Measurements from ENCODE around the gene AP1G2. TPM values are rescaled to one million over a fixed set of nuclear protein-coding genes. Genes with fewer than 3 reads are reported as not detected.

The AP1G2 gene
- total RNA-seq, 4 donors from 2014 or later, result 71.6 to 128 (median 114) TPM

DNA sequence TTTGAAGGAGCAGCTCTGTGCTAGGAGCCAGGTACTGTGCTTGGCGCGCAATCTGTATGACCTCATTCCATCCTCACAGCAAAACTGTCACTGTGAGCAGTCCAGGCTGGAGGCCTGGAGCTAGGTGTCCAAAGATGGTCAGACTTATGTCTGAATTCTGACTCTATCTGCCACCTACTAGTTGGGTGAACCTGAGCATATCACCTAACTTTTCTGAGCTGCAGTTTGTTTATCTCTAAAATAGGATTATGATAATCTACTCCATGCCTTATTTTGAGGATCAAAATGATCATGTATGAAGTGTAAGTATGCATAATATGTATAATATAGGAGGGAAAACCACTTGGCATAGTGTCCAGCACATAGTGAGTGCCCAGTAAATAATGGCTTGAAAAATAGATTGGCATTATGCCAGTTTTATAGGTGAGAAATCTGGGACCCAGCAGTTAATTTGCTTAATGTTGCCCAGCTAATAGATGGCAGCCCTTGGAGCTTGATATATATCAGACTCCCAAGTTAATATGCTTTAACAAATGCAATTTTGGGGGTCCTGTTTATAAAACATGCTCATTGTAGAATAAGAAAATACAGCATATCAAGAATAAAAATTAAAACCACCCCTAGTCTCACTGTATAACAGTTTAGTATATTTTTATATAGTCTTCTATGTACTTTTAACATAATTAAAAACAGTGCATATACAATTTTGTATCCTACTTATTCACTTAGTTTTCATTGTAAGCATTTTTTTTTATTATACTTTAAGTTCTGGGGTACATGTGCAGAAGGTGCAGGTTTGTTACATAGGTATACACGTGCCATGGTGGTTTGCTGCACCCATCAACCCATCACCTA is 15.5 kb upstream of the AP1G2 start:
- intact Hi-C loops (cut with DNase I), result no loop called here

DNA sequence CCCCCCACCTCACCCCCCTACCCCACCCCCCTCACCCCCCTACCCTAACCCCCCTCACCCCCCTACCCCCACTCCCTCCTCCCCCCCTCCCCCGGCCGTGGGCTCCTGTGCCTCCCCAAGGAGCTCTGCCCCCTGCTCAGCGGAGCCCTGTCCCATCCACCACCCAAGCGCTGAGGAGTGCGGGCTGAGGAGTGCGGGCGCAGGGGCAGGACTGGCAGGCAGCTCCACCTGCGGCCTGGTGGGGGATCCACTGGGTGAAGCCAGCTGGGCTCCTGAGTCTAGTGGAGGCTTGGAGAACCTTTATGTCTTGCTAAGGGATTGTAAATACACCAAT is 13.3 kb upstream of the AP1G2 start:
- Histone ChIP-seq H3K9me3 (no peaks in the 10 kb centered on the region), H3K4me3 (replicated peaks in 1 of 3) (no peak overlapping the region), H3K36me3 (no peaks in the 10 kb centered on the region), H3K27ac (no peak overlapping the region), H3K27me3 (peaks cover 17% of the 10 kb centered on the region), H3K4me1 (peaks cover 6 to 18% of the 10 kb centered on the region in 2 donors)
- DNase-seq, result no peak
- WGBS, 2 donors, result 67% methylated on average over 1 of the region's 8 CpGs; no CpG with 5 or more reads in 1 of the 2 donors
- intact Hi-C loops (cut with DNase I), result no loop called here
- TF ChIP-seq POLR2A (IDR thresholded peaks at IDR 0.05), result no peak
- TF ChIP-seq, protein P1, sequence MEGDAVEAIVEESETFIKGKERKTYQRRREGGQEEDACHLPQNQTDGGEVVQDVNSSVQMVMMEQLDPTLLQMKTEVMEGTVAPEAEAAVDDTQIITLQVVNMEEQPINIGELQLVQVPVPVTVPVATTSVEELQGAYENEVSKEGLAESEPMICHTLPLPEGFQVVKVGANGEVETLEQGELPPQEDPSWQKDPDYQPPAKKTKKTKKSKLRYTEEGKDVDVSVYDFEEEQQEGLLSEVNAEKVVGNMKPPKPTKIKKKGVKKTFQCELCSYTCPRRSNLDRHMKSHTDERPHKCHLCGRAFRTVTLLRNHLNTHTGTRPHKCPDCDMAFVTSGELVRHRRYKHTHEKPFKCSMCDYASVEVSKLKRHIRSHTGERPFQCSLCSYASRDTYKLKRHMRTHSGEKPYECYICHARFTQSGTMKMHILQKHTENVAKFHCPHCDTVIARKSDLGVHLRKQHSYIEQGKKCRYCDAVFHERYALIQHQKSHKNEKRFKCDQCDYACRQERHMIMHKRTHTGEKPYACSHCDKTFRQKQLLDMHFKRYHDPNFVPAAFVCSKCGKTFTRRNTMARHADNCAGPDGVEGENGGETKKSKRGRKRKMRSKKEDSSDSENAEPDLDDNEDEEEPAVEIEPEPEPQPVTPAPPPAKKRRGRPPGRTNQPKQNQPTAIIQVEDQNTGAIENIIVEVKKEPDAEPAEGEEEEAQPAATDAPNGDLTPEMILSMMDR (IDR thresholded peaks at IDR 0.05), result no peak

More for the DNA sequence above, 15.5 kb upstream of the AP1G2 start:
- no peaks in the 10 kb centered on the region for H3K36me3 ChIP-seq
- H3K27ac ChIP-seq, result no peak overlapping the region
- no peak overlapping the region for H3K4me3 ChIP-seq (replicated peaks in 1 of 3)
- no peaks in the 10 kb centered on the region for H3K27me3 ChIP-seq
- DNase-seq, result no peak
- TF ChIP-seq POLR2A (IDR thresholded peaks at IDR 0.05), result no peak
- TF ChIP-seq, protein P1 (IDR thresholded peaks at IDR 0.05), result no peak
- WGBS, 2 donors, result 83 to 84% methylated on average over 3 of the region's 3 CpGs
- H3K4me1 ChIP-seq, result no peaks in the 10 kb centered on the region
- H3K9me3 ChIP-seq, result no peaks in the 10 kb centered on the region

DNA sequence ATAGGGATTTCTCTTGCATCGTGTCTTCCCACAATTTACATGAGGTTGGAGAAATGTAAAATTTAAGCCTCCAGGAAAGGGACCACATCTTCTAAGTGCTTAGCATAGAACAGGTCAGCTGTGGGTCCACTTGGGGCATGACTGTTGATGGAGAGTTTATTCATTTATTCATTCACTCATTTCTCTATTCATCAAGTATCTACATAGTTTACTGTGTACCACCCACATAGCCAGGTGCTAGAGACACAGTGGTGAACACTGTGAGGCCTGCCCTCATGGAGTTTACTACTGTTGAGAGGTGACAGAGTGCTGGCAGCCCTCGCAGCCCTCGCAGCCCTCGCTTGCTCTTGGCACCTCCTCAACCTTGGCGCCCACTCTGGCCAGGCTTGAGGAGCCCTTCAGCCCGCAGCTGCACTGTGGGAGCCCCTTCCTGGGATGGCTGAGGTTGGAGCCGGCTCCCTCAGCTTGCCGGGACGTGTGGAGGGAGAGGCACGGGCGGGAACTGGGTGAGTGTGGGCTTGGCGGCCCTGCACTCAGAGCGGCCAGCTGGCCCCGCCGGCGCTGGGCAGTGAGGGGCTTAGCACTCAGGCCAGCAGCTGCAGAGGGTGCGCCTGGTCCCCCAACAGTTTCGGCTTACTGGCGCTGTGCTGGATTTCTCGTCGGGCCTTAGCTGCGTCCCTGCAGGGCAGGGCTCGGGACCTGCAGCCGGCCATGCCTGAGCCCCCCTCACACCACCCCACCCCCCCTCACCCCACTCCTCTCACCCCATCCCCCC is 12.7 kb upstream of the AP1G2 start:
- Histone ChIP-seq H3K27me3 (peaks cover 22% of the 10 kb centered on the region), H3K27ac (no peak overlapping the region), H3K36me3 (no peaks in the 10 kb centered on the region), H3K4me3 (replicated peaks in 1 of 3) (no peak overlapping the region), H3K9me3 (no peaks in the 10 kb centered on the region), H3K4me1 (peaks cover 6 to 20% of the 10 kb centered on the region in 2 donors)
- DNase-seq, result no peak
- WGBS, 2 donors, result 89 to 95% methylated on average over 17 to 19 of the region's 24 CpGs
- no peak for TF ChIP-seq POLR2A (IDR thresholded peaks at IDR 0.05)
- TF ChIP-seq, protein P1 (IDR thresholded peaks at IDR 0.05), result no peak
- intact Hi-C loops (cut with DNase I), result no loop called here

DNA sequence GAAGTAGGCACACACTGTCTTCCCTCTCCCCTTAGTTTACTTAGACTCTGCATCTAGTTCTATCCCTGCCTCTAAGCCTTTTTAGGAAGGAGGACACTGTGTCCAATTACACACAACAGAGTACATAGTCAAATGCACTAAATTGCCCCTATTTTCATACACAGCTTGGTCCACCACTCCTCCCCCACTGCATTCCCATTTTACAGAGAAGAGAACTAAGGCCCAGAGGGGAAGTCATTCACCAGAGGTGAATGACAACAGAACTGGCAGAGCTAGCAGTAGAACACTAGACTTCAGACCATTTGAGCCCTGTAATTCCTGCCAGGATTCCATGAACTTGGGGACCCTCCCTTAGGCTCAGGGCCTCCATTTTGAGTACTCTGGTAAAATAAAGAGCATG is 12.1 kb upstream of the AP1G2 start:
- intact Hi-C loops (cut with DNase I), result no loop called here

More for the DNA sequence above, 12.1 kb upstream of the AP1G2 start:
- Histone ChIP-seq H3K27ac (no peak overlapping the region), H3K9me3 (no peaks in the 10 kb centered on the region), H3K27me3 (peaks cover 26% of the 10 kb centered on the region), H3K4me1 (peaks cover 6 to 20% of the 10 kb centered on the region in 2 donors), H3K36me3 (no peaks in the 10 kb centered on the region), H3K4me3 (replicated peaks in 1 of 3) (no peak overlapping the region)
- DNase-seq, result no peak
- no peak for TF ChIP-seq POLR2A (IDR thresholded peaks at IDR 0.05)
- TF ChIP-seq, protein P1 (IDR thresholded peaks at IDR 0.05), result no peak

Measured in thyroid gland (tissue), 4 donors.